Liver (tissue), 9 donors: ENCODE data around the gene TAPT1. TPM values are rescaled to one million over a fixed set of nuclear protein-coding genes. Genes with fewer than 3 reads are reported as not detected.

Experiments used
- DNase-seq: peaks from one replicate; pipeline ENCODE4 v3.0.0-alpha.2; 2017; ENCODE audit warnings: low spot score
- H3K27ac ChIP-seq, 2 donors: one replicate each; pipeline ENCODE4 v1.7.0; 2013; ENCODE audit warnings: inconsistent platforms in 2 of 2, low read length in 2 of 2, control low read depth in 1 of 2, low read depth in 1 of 2, mild to moderate bottlenecking in 1 of 2
- H3K27me3 ChIP-seq, 4 donors: one replicate each; pipeline versions ENCODE4 v1.6.1 to v1.7.0; 2013; ENCODE audit warnings: low read length in 3 of 4, inconsistent platforms in 1 of 4, mild to moderate bottlenecking in 1 of 4, moderate library complexity in 1 of 4; ENCODE audit not compliant: control insufficient read depth in 4 of 4, insufficient read depth in 4 of 4
- H3K36me3 ChIP-seq, 4 donors: one replicate each; pipeline versions ENCODE4 v1.6.1 to v1.7.0; 2013; ENCODE audit warnings: low read length in 3 of 4, mild to moderate bottlenecking in 3 of 4, low read depth in 1 of 4, moderate library complexity in 1 of 4; ENCODE audit not compliant: control insufficient read depth in 4 of 4, insufficient read depth in 3 of 4
- H3K4me1 ChIP-seq, 4 donors: one replicate each; pipeline versions ENCODE4 v1.6.1 to v1.7.0; 2013; ENCODE audit warnings: low read length in 3 of 4, mild to moderate bottlenecking in 3 of 4, moderate library complexity in 1 of 4; ENCODE audit not compliant: control insufficient read depth in 4 of 4, insufficient read depth in 4 of 4
- H3K4me3 ChIP-seq, 3 donors: one replicate each; pipeline versions ENCODE4 v1.6.1 to v1.7.0; 2013; ENCODE audit warnings: low read length in 3 of 3, control low read depth in 1 of 3, low read depth in 1 of 3, mild to moderate bottlenecking in 1 of 3
- H3K9ac ChIP-seq, 2 donors: one replicate each; pipeline ENCODE4 v1.7.0; 2013; ENCODE audit warnings: low read length in 2 of 2, mild to moderate bottlenecking in 2 of 2, moderate library complexity in 2 of 2, control low read depth in 1 of 2, low read depth in 1 of 2
- H3K9me3 ChIP-seq, 4 donors: one replicate each; pipeline versions ENCODE4 v1.6.1 to v1.7.0; 2013; ENCODE audit warnings: low read length in 3 of 4; ENCODE audit not compliant: control insufficient read depth in 4 of 4
- ATF3 ChIP-seq: IDR thresholded peaks from 2 replicates; pipeline ENCODE4 v1.6.1; 2016; ENCODE audit warnings: antibody characterized with exemption
- CTCF ChIP-seq: fragments of 150-350 bp; IDR thresholded peaks from 2 replicates; pipeline ENCODE4 v1.5.1; 2017; ENCODE audit warnings: improper control_type of control experiment, low read depth, low read length; ENCODE audit not compliant: missing input control
- EGR1 ChIP-seq, 2 donors: IDR thresholded peaks; 2 replicates each; pipeline ENCODE4 v1.6.1; 2016 to 2018; ENCODE audit warnings: antibody characterized with exemption in 2 of 2, low read depth in 2 of 2
- FOXA1 ChIP-seq: IDR thresholded peaks from 2 replicates; pipeline ENCODE4 v1.6.1; 2016; ENCODE audit warnings: antibody characterized with exemption
- FOXA2 ChIP-seq: IDR thresholded peaks from 2 replicates; pipeline ENCODE4 v1.6.1; 2016; ENCODE audit warnings: antibody characterized with exemption
- GABPA ChIP-seq, 2 donors: IDR thresholded peaks in 1 of 2; conservative IDR thresholded peaks in 1 of 2; 2 replicates each; pipeline ENCODE4 v1.6.1; 2016; ENCODE audit warnings: antibody characterized with exemption in 2 of 2, mild to moderate bottlenecking in 1 of 2, moderate library complexity in 1 of 2
- HNF4A ChIP-seq, 2 donors: conservative IDR thresholded peaks; 2 replicates each; pipeline ENCODE4 v1.6.1; 2016; ENCODE audit warnings: antibody characterized with exemption in 2 of 2, mild to moderate bottlenecking in 2 of 2
- HNF4G ChIP-seq: IDR thresholded peaks from 2 replicates; pipeline ENCODE4 v1.6.1; 2016; ENCODE audit warnings: antibody characterized with exemption
- JUND ChIP-seq, 2 donors: IDR thresholded peaks; 2 replicates each; pipeline ENCODE4 v1.6.1; 2016; ENCODE audit warnings: antibody characterized with exemption in 2 of 2
- NR2F2 ChIP-seq: IDR thresholded peaks from 2 replicates; pipeline ENCODE4 v1.6.1; 2016; ENCODE audit warnings: antibody characterized with exemption
- RAD21 ChIP-seq, 2 donors: IDR thresholded peaks; 2 replicates each; pipeline ENCODE4 v1.6.1; 2016; ENCODE audit warnings: antibody characterized with exemption in 2 of 2, mild to moderate bottlenecking in 2 of 2
- REST ChIP-seq: IDR thresholded peaks from 2 replicates; pipeline ENCODE4 v1.6.1; 2016; ENCODE audit warnings: antibody characterized with exemption, mild to moderate bottlenecking
- RXRA ChIP-seq, 2 donors: IDR thresholded peaks; 2 replicates each; pipeline ENCODE4 v1.6.1; 2017 to 2018; ENCODE audit warnings: antibody characterized with exemption in 2 of 2, mild to moderate bottlenecking in 1 of 2
- SP1 ChIP-seq: IDR thresholded peaks from 2 replicates; pipeline ENCODE4 v1.6.1; 2018; ENCODE audit warnings: antibody characterized with exemption, mild to moderate bottlenecking
- TAF1 ChIP-seq: conservative IDR thresholded peaks from 2 replicates; pipeline ENCODE4 v1.6.1; 2016; ENCODE audit warnings: antibody characterized with exemption, mild to moderate bottlenecking
- YY1 ChIP-seq: IDR thresholded peaks from 2 replicates; pipeline ENCODE4 v1.6.1; 2016; ENCODE audit warnings: antibody characterized with exemption, mild to moderate bottlenecking
- WGBS: extraction: QIAGEN DNeasy Blood & Tissue Kit; methylation state at CpG from one replicate; pipeline ENCODE4 v1.1.7; 2013; 5-methylcytosine and 5-hydroxymethylcytosine counted together
- polyA plus RNA-seq, 2 donors: library from polyadenylated mRNA; stranded (reverse) in 1 of 2; unstranded in 1 of 2; fragments of 200-250 nt in 1 of 2; fragments of >200 nt in 1 of 2; fragmentation: Nextera tagmentation in 1 of 2; extraction: Ambion mirVana in 1 of 2; gene quantifications; one replicate each; pipeline versions ENCODE4 v1.2.1 to v1.2.3, GENCODE V29; 2013 to 2015
- total RNA-seq, 2 donors: library from RNA; depleted of rRNA; stranded (reverse); fragments of >200 nt; gene quantifications; one replicate each; pipeline ENCODE4 v1.2.3, GENCODE V29; 2014
- TF ChIP-seq, protein P1 (sequence below): IDR thresholded peaks from 2 replicates; pipeline ENCODE4 v1.6.1; 2016; ENCODE audit warnings: antibody characterized with exemption
- TF ChIP-seq, protein P2 (sequence below): IDR thresholded peaks from 2 replicates; pipeline ENCODE4 v1.6.1; 2016; ENCODE audit warnings: antibody characterized with exemption
- donor health status: healthy.
- donor health status: healthy.
- donor health status: healthy.
- donor health status: healthy.
- donor health status: healthy.

TAPT1 gene
- total and polyA plus RNA-seq, 4 donors: 12.2 to 53.7 (median 22.1) TPM

DNA sequence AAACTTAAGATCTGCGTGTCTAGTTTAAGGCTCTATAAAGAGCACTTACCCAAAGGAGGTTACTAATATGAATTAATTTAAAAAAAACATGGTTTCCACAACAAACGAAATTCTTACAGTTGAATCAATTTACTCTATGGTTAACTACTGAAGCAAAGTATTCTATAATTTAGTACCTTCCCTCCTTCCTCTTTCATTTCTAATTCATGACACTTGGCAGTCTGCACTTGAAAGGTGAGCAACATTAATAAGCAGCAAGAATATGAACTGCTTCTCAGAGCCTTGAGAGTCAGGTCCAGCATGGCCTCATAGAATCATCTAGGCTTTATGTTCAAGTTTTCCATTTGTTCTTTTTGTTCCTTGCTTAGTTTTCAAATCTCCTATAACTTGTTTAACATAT, 42.7 kb downstream of the TAPT1 start:
- no peak overlapping the region for H3K27ac ChIP-seq
- H3K9me3 ChIP-seq: no peaks in the 10 kb centered on the region
- H3K4me3 ChIP-seq: no peak overlapping the region
- H3K36me3 ChIP-seq: peaks cover 0 to 41% (median 26%) of the 10 kb centered on the region in 4 donors
- DNase-seq: no peak
- no peaks in the 10 kb centered on the region for H3K27me3 ChIP-seq
- 90% methylated on average over 2 of the region's 2 CpGs for WGBS
- H3K9ac ChIP-seq: no peak overlapping the region
- TF ChIP-seq NR2F2 (no peak), SP1 (no peak), RXRA (IDR thresholded peaks at IDR 0.05) (no peak), EGR1 (IDR thresholded peaks at IDR 0.05; ENCODE audit: low read depth in 2 of 2) (no peak), REST (no peak), FOXA2 (no peak), RAD21 (IDR thresholded peaks at IDR 0.05) (no peak), JUND (IDR thresholded peaks at IDR 0.05) (no peak), YY1 (no peak), ATF3 (no peak), HNF4A (conservative IDR thresholded peaks at IDR 0.05) (no peak), FOXA1 (no peak)
- TF ChIP-seq, protein P1, sequence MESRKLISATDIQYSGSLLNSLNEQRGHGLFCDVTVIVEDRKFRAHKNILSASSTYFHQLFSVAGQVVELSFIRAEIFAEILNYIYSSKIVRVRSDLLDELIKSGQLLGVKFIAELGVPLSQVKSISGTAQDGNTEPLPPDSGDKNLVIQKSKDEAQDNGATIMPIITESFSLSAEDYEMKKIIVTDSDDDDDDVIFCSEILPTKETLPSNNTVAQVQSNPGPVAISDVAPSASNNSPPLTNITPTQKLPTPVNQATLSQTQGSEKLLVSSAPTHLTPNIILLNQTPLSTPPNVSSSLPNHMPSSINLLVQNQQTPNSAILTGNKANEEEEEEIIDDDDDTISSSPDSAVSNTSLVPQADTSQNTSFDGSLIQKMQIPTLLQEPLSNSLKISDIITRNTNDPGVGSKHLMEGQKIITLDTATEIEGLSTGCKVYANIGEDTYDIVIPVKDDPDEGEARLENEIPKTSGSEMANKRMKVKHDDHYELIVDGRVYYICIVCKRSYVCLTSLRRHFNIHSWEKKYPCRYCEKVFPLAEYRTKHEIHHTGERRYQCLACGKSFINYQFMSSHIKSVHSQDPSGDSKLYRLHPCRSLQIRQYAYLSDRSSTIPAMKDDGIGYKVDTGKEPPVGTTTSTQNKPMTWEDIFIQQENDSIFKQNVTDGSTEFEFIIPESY: no peak
- TF ChIP-seq, protein P2, sequence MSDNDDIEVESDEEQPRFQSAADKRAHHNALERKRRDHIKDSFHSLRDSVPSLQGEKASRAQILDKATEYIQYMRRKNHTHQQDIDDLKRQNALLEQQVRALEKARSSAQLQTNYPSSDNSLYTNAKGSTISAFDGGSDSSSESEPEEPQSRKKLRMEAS: no peak
- no peaks in the 10 kb centered on the region for H3K4me1 ChIP-seq

DNA sequence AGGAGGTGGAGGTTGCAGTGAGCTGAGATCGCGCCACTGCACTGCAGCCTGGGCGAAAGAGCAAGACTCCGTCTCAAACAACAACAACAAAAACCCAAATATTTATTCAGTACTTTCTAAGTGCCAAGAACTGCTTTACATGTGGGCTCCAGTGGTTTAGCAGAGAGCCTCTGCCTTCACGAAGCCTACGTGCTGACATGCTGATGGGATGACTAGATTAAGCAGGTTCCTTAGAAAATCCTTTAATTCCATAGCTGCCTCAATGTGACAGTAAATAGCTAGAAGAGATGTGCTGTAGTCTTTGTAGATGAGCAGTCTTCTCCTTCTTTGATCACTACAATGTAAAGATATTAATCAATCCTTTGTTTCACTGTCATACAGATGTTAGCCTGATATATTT, 49.6 kb downstream of the TAPT1 start:
- no peak overlapping the region for H3K27ac ChIP-seq
- H3K27me3 ChIP-seq: no peaks in the 10 kb centered on the region
- DNase-seq: no peak
- WGBS: 89% methylated on average over 6 of the region's 6 CpGs
- H3K9me3 ChIP-seq: no peaks in the 10 kb centered on the region
- H3K36me3 ChIP-seq: peaks cover 0 to 46% (median 32%) of the 10 kb centered on the region in 4 donors
- no peak overlapping the region for H3K9ac ChIP-seq
- no peak overlapping the region for H3K4me3 ChIP-seq
- H3K4me1 ChIP-seq: no peaks in the 10 kb centered on the region
- no peak for TF ChIP-seq RXRA (IDR thresholded peaks at IDR 0.05)
- TF ChIP-seq HNF4A (conservative IDR thresholded peaks at IDR 0.05): no peak
- TF ChIP-seq GABPA (IDR thresholded peaks at IDR 0.05 in 1 of 2, conservative IDR thresholded peaks at IDR 0.05 in 1 of 2): no peak
- TF ChIP-seq FOXA1: no peak
- no peak for TF ChIP-seq HNF4G
- no peak for TF ChIP-seq RAD21 (IDR thresholded peaks at IDR 0.05)
- TF ChIP-seq FOXA2: no peak
- no peak for TF ChIP-seq REST
- no peak for TF ChIP-seq CTCF
- no peak for TF ChIP-seq ATF3
- no peak for TF ChIP-seq TAF1
- TF ChIP-seq JUND (IDR thresholded peaks at IDR 0.05): no peak
- TF ChIP-seq SP1: no peak
- TF ChIP-seq NR2F2: no peak
- TF ChIP-seq, protein P1: no peak
